Suppressor macrophage treated with lipopolysaccharide for 1 hour (primary cell): ENCODE results near the gene TNXB.
"Not testable (repeated sequence)": the region's sequence is repeated elsewhere in the genome, so short reads cannot be mapped to it uniquely, and the experiment has no call there.

Source experiments
- DNase-seq, 3 donors: peaks; one replicate each; pipeline ENCODE4 v3.0.0-alpha.2; 2020 to 2022

TNXB gene

GRCh38 chr6:32038878-32039277, 70.3 kb downstream of the TNXB start:
- not testable (repeated sequence) for DNase-seq

GRCh38 chr6:32037598-32038524, 71.3 kb downstream of the TNXB start, which contains the start of gene CYP21A2:
Gene CYP21A2 (plus strand): TSS chr6:32038415. CDS start chr6:32038423, 8 bp downstream.
- DNase-seq, result not testable (repeated sequence)

GRCh38 chr6:32037136-32037535, 72.0 kb downstream of the TNXB start:
- peak in 1 of 3 donors; percentile 9 for DNase-seq

GRCh38 chr6:32035283-32036013, 73.7 kb downstream of the TNXB start:
- not testable (repeated sequence) for DNase-seq

- not testable (repeated sequence) for DNase-seq
Observed at GRCh38 chr6:32029553-32029952, 79.6 kb downstream of the TNXB start.

GRCh38 chr6:32028631-32029030, 80.5 kb downstream of the TNXB start:
- not testable (repeated sequence) for DNase-seq

- DNase-seq, result not testable (repeated sequence)
Observed at GRCh38 chr6:32022100-32022499, 87.0 kb downstream of the TNXB start.

- not testable (repeated sequence) for DNase-seq
Observed at GRCh38 chr6:32014547-32014946, 94.6 kb downstream of the TNXB start, which contains the start of gene C4B. Gene C4B (plus strand): TSS chr6:32014795. CDS start chr6:32014846, 51 bp downstream.

GRCh38 chr6:32013738-32014137, 95.4 kb downstream of the TNXB start:
- not testable (repeated sequence) for DNase-seq

GRCh38 chr6:32012941-32013617, 96.1 kb downstream of the TNXB start:
- DNase-seq, result peak in 1 of 3 donors; percentile 16

- DNase-seq, result peak in 1 of 3 donors; percentile 4
Observed at GRCh38 chr6:32010856-32011530, 98.1 kb downstream of the TNXB start.

GRCh38 chr6:32009537-32009936, 99.6 kb downstream of the TNXB start:
- peak in 1 of 3 donors; percentile 1 for DNase-seq

GRCh38 chr6:32008616-32009015, 100.5 kb downstream of the TNXB start:
- DNase-seq, result not testable (repeated sequence)

GRCh38 chr6:32008037-32008436, 101.1 kb downstream of the TNXB start:
- not testable (repeated sequence) for DNase-seq

GRCh38 chr6:32007086-32007485, 102.1 kb downstream of the TNXB start:
- DNase-seq, result peak in 1 of 3 donors; percentile 2

- DNase-seq, result peak in 1 of 3 donors; percentile 1
Observed at GRCh38 chr6:32005991-32006529, 103.1 kb downstream of the TNXB start.

GRCh38 chr6:32005538-32005880, 103.6 kb downstream of the TNXB start:
- DNase-seq, result peak in 1 of 3 donors; percentile 6

- not testable (repeated sequence) for DNase-seq
Observed at GRCh38 chr6:32004864-32005537, 104.1 kb downstream of the TNXB start.

GRCh38 chr6:32004393-32004792, 104.7 kb downstream of the TNXB start:
- DNase-seq, result peak in 1 of 3 donors; percentile 14

- DNase-seq, result not testable (repeated sequence)
Observed at GRCh38 chr6:32003301-32003700, 105.8 kb downstream of the TNXB start.
